Thymus (tissue), 11 donors: ENCODE data around the gene PRSS57. TPM values are rescaled to one million over a fixed set of nuclear protein-coding genes. Genes with fewer than 3 reads are reported as not detected.

Experiments used
- DNase-seq, 9 donors: peaks; one replicate each; pipeline ENCODE4 v3.0.0-alpha.2; 2013; ENCODE audit warnings: low spot score in 9 of 9, low read depth in 6 of 9, missing footprints in 1 of 9
- H3K27ac ChIP-seq, 2 donors: one replicate each; pipeline ENCODE4 v1.5.1; 2013; ENCODE audit warnings: control low read depth in 1 of 2, low read depth in 1 of 2, low read length in 1 of 2, mild to moderate bottlenecking in 1 of 2, moderate library complexity in 1 of 2
- H3K27me3 ChIP-seq, 2 donors: one replicate each; pipeline ENCODE4 v1.5.1; 2013; ENCODE audit warnings: low read length in 1 of 2; ENCODE audit not compliant: control insufficient read depth in 2 of 2, insufficient read depth in 1 of 2
- H3K36me3 ChIP-seq, 2 donors: one replicate each; pipeline ENCODE4 v1.5.1; 2013; ENCODE audit warnings: low read length in 1 of 2, mild to moderate bottlenecking in 1 of 2, moderate library complexity in 1 of 2; ENCODE audit not compliant: control insufficient read depth in 2 of 2, insufficient read depth in 2 of 2
- H3K4me1 ChIP-seq, 2 donors: one replicate each; pipeline ENCODE4 v1.5.1; 2013; ENCODE audit warnings: low read length in 2 of 2; ENCODE audit not compliant: control insufficient read depth in 2 of 2, insufficient read depth in 2 of 2
- H3K4me3 ChIP-seq, 2 donors: one replicate each; pipeline ENCODE4 v1.5.1; 2013; ENCODE audit warnings: low read length in 2 of 2, control low read depth in 1 of 2, mild to moderate bottlenecking in 1 of 2
- H3K9me3 ChIP-seq, 2 donors: one replicate each; pipeline ENCODE4 v1.5.1; 2013; ENCODE audit warnings: low read length in 1 of 2, mild to moderate bottlenecking in 1 of 2; ENCODE audit not compliant: control insufficient read depth in 2 of 2, insufficient read depth in 1 of 2
- WGBS: extraction: QIAGEN DNeasy Blood & Tissue Kit; methylation state at CpG from one replicate; pipeline ENCODE4 v1.1.7; 2013; 5-methylcytosine and 5-hydroxymethylcytosine counted together
- polyA plus RNA-seq: library from polyadenylated mRNA; stranded (reverse); fragments of 200-250 nt; gene quantifications from one replicate; pipeline ENCODE4 v1.2.3, GENCODE V29; 2013
- total RNA-seq: library from RNA; stranded (reverse); fragments of 120-200 nt; gene quantifications from one replicate; pipeline ENCODE4 v1.2.4, GENCODE V29; 2013
- donor health status: healthy.

The PRSS57 gene
- total and polyA plus RNA-seq, 2 donors, result 1.1 to 8.5 TPM

- 97% methylated on average over 58 of the region's 58 CpGs for WGBS
- Histone ChIP-seq H3K9me3 (no peaks in the 10 kb centered on the region), H3K27me3 (no peaks in the 10 kb centered on the region), H3K36me3 (peaks cover 65 to 89% of the 10 kb centered on the region in 2 donors), H3K27ac (no peak overlapping the region), H3K4me3 (no peak overlapping the region), H3K4me1 (no peaks in the 10 kb centered on the region)
- DNase-seq, result no peak
Observed at GRCh38 chr19:651114-651818, 44.0 kb downstream of the PRSS57 start.

- Histone ChIP-seq H3K4me3 (no peak overlapping the region), H3K36me3 (peaks cover 70 to 92% of the 10 kb centered on the region in 2 donors), H3K27ac (no peak overlapping the region), H3K9me3 (no peaks in the 10 kb centered on the region), H3K27me3 (no peaks in the 10 kb centered on the region), H3K4me1 (no peaks in the 10 kb centered on the region)
- WGBS, result 97% methylated on average over 11 of the region's 11 CpGs
- no peak for DNase-seq
Observed at GRCh38 chr19:650121-650520, 45.1 kb downstream of the PRSS57 start.

DNA sequence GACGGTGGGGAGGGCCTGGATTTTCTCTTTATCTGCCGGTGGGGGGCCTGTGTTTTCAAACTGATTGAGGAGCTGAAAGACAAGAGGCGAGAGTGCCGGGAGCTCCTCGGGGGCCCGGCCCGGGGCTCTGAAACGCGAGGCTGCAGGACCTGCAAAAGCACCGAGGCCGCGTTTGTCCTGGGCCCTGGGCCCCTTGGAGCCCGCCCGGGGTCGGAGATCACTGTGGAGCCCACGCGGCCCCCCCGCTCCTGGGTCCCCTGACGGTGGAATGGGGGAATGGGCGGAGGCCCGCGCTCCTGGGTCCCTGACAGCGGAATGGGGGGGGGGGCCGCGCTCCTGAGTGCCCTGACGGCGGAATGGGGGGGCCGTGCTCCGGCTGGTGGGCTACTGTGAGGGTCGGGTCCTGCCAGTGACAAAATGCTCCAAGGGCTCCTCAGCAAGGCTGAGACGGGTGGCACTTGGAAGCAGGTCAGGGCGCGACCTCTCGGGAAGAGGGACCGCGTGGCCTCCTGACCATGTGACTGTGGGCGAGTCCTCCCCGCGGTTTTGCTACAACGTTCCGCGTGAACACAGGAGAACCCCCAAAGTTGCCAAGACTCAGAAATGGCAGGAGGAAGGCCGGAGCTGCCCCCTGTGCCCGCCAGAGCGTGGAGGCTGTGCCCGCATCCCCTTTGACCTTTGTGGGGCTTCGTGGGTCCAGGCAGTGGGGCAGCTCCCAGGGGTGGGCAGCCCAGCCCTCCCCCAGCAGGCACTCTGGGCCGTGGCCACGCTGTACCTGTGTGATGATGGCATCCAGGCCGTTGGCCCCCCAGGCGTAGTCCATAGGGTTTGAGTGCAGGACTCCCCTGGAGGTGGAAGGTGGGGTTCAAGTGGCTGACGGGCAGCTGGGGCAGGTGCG is 46.1 kb downstream of the PRSS57 start:
- Histone ChIP-seq H3K4me3 (no peak overlapping the region), H3K4me1 (no peaks in the 10 kb centered on the region), H3K27me3 (no peaks in the 10 kb centered on the region), H3K27ac (no peak overlapping the region), H3K36me3 (peaks cover 70 to 93% of the 10 kb centered on the region in 2 donors), H3K9me3 (no peaks in the 10 kb centered on the region)
- no peak for DNase-seq
- WGBS, result 98% methylated on average over 53 of the region's 53 CpGs

GRCh38 chr19:648305-648704 is 46.9 kb downstream of the PRSS57 start:
- no peak for DNase-seq
- H3K4me3 ChIP-seq, result no peak overlapping the region
- no peak overlapping the region for H3K27ac ChIP-seq
- H3K27me3 ChIP-seq, result no peaks in the 10 kb centered on the region
- H3K9me3 ChIP-seq, result no peaks in the 10 kb centered on the region
- 97% methylated on average over 29 of the region's 29 CpGs for WGBS
- H3K4me1 ChIP-seq, result no peaks in the 10 kb centered on the region
- H3K36me3 ChIP-seq, result peaks cover 61 to 90% of the 10 kb centered on the region in 2 donors

DNA sequence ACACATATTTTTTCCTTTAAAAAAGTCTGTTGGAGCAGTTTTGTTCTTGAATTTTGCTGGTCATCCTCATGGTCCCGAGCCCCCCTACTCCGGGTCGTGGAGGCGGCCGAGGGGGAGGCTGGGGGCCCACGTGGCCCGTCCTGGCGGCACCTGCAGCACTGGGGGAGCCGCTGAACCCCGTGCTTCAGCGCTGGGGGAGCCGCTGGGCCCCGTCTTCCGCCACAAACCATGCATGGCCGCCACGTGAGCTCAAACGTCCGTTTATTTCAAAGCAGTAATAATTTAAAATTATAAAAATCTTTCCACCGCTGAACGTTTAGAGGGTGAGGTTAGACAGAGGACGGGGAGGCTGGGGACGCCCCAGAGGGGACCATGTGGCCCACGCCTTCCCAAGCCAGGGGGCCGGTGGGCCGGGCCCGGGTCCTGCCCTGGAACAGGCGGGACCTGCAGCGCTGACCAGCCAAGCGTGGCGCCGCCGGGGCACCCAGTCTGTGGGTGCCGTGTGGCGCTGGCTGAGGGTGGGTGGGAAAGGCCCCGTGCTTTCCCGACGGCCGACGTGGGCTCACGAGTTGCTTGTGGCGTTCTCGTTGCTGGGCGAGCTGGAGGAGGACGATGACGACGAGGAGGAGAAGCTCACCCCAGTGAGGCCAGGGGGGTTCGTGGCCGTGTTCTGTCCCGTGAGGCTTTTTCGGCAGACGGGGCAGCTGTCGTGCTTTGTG is 47.5 kb downstream of the PRSS57 start:
- no peaks in the 10 kb centered on the region for H3K27me3 ChIP-seq
- WGBS, result 96% methylated on average over 52 of the region's 52 CpGs
- no peaks in the 10 kb centered on the region for H3K9me3 ChIP-seq
- H3K4me3 ChIP-seq, result no peak overlapping the region
- no peak for DNase-seq
- no peaks in the 10 kb centered on the region for H3K4me1 ChIP-seq
- peaks cover 57 to 90% of the 10 kb centered on the region in 2 donors for H3K36me3 ChIP-seq
- H3K27ac ChIP-seq, result no peak overlapping the region

DNA sequence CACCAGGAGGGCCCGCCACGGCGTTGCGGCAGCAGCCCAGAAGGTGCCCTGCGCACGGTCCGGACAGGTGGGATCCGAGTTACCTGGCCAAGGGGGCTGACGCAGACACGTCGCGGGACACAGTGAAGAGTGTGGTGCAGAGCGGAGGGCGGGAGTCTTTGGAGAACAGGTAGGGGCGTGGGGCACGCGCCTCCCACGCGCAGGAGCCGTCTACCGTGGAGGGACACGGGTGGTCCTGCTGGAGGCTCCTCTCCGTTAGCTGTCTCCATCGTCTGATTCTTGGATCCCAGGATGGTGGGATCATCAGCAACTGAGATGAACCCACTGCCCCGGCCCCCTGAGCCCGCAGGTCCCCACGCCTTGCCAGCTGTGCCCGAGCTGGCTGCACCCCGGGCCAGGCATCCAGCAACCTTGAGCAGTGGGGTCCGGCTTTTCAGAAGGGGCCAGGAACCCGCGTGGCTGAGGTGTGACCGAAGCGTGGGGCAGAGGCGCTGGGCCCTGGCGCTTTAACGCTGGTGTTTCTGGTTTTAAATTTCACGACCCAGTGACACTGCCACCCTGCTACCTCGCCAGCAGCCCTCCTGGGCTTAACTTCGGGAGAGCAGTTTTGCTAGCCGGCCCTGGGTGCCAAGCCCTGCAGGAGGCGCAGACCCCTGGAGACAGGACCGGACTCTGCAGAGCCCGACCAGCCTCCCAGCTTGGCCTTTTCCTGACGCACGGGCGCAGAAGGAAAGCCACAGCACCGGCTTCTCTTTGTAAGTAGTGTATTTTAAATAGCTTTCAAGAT is 48.3 kb downstream of the PRSS57 start:
- H3K9me3 ChIP-seq, result no peaks in the 10 kb centered on the region
- no peak for DNase-seq
- WGBS, result 97% methylated on average over 48 of the region's 48 CpGs
- H3K27me3 ChIP-seq, result no peaks in the 10 kb centered on the region
- H3K4me3 ChIP-seq, result no peak overlapping the region
- H3K27ac ChIP-seq, result no peak overlapping the region
- H3K36me3 ChIP-seq, result peaks cover 49 to 84% of the 10 kb centered on the region in 2 donors
- H3K4me1 ChIP-seq, result no peaks in the 10 kb centered on the region

GRCh38 chr19:645912-646778 is 49.1 kb downstream of the PRSS57 start:
- H3K36me3 ChIP-seq, result peaks cover 44 to 75% of the 10 kb centered on the region in 2 donors
- no peak for DNase-seq
- no peaks in the 10 kb centered on the region for H3K9me3 ChIP-seq
- no peaks in the 10 kb centered on the region for H3K27me3 ChIP-seq
- no peaks in the 10 kb centered on the region for H3K4me1 ChIP-seq
- no peak overlapping the region for H3K4me3 ChIP-seq
- WGBS, result 97% methylated on average over 62 of the region's 62 CpGs
- no peak overlapping the region for H3K27ac ChIP-seq

DNA sequence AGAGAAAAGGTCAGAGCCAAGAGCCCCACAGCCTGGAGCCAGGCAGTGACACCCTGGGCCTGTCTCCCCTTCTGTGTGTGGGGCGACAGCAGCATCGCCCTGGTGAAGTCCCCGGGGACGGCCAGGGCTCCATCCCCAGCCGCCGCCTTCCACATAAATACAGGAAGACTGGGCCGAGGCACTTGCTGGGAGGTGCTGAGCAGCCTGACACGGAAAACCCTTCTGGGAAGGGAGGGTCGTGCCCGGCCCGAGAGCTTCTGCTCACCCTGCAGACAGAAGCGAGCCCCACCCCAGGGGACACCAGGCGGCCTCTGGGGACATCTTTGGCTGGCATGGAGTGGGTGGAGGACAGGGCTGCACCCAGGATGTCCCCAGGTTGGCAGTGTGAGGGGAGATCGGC is 50.5 kb downstream of the PRSS57 start:
- no peak for DNase-seq
- no peaks in the 10 kb centered on the region for H3K4me1 ChIP-seq
- peaks cover 0 to 8% of the 10 kb centered on the region in 2 donors for H3K27me3 ChIP-seq
- H3K9me3 ChIP-seq, result no peaks in the 10 kb centered on the region
- H3K4me3 ChIP-seq, result no peak overlapping the region
- H3K36me3 ChIP-seq, result peaks cover 36 to 62% of the 10 kb centered on the region in 2 donors
- H3K27ac ChIP-seq, result no peak overlapping the region
- WGBS, result 92% methylated on average over 14 of the region's 14 CpGs
